SK-N-SH treated with all-trans-retinoic acid at 6 μM for 48 hours (cell line): ENCODE results near the gene CAPRIN2.

Experiments used
- PPARA ChIP-seq: fragments of 250-450 bp; sonication (Bioruptor Pico); IDR thresholded peaks from 2 replicates; pipeline ENCODE4 v1.5.0; 2020; ENCODE audit warnings: mild to moderate bottlenecking, borderline replicate concordance
- ZFP3 ChIP-seq: fragments of 250-450 bp; sonication (Bioruptor Pico); IDR thresholded peaks from 2 replicates; pipeline ENCODE4 v1.5.0; 2020; ENCODE audit warnings: mild to moderate bottlenecking, moderate library complexity

- no peak for TF ChIP-seq ZFP3
- no peak for TF ChIP-seq PPARA (CRISPR knock-in tag)
These were observed 7.0 kb upstream of the CAPRIN2 start for GRCh38 chr12:30761730-30762129.
